Measurements from ENCODE around the gene PNMA6E. TPM values are rescaled to one million over a fixed set of nuclear protein-coding genes. Genes with fewer than 3 reads are reported as not detected.

PNMA6E gene
- total RNA-seq, 1 donor from 2014 or later: not detected

DNA sequence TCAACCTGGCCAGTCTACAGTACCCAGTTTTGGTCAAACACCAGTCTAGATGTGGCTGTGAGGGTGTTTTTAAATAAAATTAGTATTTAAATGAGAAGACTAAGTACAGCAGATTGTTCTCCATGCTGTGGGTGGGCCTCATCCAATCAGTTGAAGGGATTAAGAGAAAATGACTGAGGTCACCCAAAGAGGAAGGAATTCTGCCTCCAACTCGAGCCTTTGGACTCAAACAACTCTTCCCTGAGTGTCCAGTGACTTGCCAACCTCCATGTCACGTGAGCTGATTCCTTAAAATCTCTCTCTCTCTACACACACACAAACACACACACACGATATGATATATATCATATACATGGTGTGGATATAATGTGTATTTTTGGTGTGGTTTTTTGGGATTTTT, 34.7 kb upstream of the PNMA6E start:
- no peaks in the 10 kb centered on the region for H3K9me3 Mint-ChIP-seq
- intact Hi-C loops (cut with micrococcal nuclease): no loop called here
- peaks cover 2% of the 10 kb centered on the region for H3K27me3 Mint-ChIP-seq
- POLR2A ChIA-PET: no interaction called here
- TF ChIP-seq, protein P1, sequence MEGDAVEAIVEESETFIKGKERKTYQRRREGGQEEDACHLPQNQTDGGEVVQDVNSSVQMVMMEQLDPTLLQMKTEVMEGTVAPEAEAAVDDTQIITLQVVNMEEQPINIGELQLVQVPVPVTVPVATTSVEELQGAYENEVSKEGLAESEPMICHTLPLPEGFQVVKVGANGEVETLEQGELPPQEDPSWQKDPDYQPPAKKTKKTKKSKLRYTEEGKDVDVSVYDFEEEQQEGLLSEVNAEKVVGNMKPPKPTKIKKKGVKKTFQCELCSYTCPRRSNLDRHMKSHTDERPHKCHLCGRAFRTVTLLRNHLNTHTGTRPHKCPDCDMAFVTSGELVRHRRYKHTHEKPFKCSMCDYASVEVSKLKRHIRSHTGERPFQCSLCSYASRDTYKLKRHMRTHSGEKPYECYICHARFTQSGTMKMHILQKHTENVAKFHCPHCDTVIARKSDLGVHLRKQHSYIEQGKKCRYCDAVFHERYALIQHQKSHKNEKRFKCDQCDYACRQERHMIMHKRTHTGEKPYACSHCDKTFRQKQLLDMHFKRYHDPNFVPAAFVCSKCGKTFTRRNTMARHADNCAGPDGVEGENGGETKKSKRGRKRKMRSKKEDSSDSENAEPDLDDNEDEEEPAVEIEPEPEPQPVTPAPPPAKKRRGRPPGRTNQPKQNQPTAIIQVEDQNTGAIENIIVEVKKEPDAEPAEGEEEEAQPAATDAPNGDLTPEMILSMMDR (IDR thresholded peaks at IDR 0.05): no peak
- ATAC-seq (ENCODE audit: low read depth) (no peak), DNase-seq (no peak)
- H3K36me3 Mint-ChIP-seq (ENCODE audit: low read depth): no peaks in the 10 kb centered on the region
- CTCF ChIA-PET: no interaction called here
- no peak overlapping the region for H3K4me3 Mint-ChIP-seq
- no peaks in the 10 kb centered on the region for H3K4me1 Mint-ChIP-seq
- no peak overlapping the region for H3K27ac Mint-ChIP-seq

DNA sequence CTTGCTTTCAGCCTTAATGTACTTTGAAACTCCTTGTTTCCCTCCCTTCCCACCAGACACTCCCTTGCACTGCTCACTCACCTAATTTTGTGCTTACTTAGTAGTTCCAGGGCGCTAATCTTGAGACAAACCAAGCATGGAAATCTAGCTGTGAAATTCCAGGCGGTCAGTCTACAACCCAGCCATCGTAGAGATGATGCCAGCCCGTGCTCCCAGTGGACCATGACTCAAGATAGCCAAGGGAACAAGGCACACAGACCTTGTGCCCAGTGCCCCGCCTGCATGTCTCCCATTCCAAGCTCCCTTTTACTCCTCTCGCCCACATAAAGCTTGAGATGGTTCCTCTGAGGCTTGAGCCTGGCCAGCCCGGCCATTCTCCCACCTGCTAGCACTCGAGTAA, 33.7 kb upstream of the PNMA6E start:
- H3K27me3 Mint-ChIP-seq: peaks cover 2% of the 10 kb centered on the region
- ChIA-PET POLR2A (no interaction called here), CTCF (no interaction called here)
- H3K9me3 Mint-ChIP-seq: peaks cover 2% of the 10 kb centered on the region
- TF ChIP-seq, protein P1 (IDR thresholded peaks at IDR 0.05): no peak
- no peak overlapping the region for H3K4me3 Mint-ChIP-seq
- intact Hi-C loops (cut with micrococcal nuclease): no loop called here
- H3K27ac Mint-ChIP-seq: no peak overlapping the region
- DNase-seq (no peak), ATAC-seq (ENCODE audit: low read depth) (no peak)
- no peaks in the 10 kb centered on the region for H3K36me3 Mint-ChIP-seq (ENCODE audit: low read depth)
- H3K4me1 Mint-ChIP-seq: no peaks in the 10 kb centered on the region

DNA sequence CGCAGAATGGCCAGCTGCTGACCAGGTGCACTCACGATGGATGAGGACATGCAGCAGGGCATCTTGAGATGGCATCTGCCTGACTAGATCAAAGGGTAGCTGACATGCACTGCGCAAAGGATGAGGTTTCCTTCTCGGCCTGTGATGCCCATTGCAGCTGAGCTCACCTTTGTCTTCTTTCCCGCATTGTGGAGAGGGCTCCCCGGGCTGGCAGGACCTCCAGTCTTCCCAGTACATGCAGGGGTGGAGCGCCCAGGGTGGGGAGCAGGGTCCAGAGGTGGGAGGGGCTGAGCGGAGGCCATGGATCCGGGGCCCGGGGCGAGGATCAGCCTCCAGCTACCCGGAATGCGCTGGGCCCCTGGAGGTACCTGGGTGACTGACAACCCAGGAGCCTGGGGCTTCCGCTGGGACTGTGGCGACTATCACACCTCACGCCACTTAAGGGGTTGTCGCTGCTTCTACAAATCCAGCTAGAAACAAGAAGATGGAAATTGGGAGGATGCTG, 32.7 kb upstream of the PNMA6E start:
- intact Hi-C loops (cut with micrococcal nuclease): no loop called here

DNA sequence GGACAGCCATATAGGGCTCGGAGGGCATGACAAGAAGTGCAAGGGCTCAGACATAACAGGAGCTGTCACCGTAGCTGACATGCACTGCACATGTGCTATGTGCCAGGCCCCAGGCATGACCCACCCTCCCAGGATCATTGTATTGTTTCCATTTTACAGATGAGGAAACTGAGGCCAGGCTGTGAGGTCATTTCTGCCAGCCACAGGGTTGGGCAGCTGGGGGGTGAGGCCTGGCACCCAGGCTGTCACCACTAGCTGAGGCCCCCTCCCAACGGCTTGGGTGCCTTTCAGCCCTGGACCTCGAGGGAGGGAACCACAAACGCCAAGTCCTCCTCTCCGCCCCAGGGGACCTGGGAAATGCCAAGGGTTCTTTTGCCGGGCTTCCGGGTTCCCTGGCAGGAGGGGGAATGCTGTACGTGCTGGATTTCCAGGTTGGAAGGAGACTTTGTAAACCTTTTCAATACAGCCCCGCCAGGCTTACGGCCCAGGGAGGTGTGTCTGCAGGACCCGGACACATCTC, 32.1 kb upstream of the PNMA6E start:
- Mint-ChIP-seq H3K27me3 (no peaks in the 10 kb centered on the region), H3K4me1 (no peaks in the 10 kb centered on the region), H3K9me3 (peaks cover 2% of the 10 kb centered on the region), H3K27ac (no peak overlapping the region), H3K4me3 (no peak overlapping the region), H3K36me3 (ENCODE audit: low read depth) (no peaks in the 10 kb centered on the region)
- TF ChIP-seq, protein P1 (IDR thresholded peaks at IDR 0.05): no peak
- ChIA-PET POLR2A (no interaction called here), CTCF (no interaction called here)
- DNase-seq: no peak
- ATAC-seq (ENCODE audit: low read depth): no peak
- intact Hi-C loops (cut with micrococcal nuclease): no loop called here

More for the DNA sequence above, 32.7 kb upstream of the PNMA6E start:
- no peaks in the 10 kb centered on the region for H3K4me1 Mint-ChIP-seq
- TF ChIP-seq, protein P1 (IDR thresholded peaks at IDR 0.05): no peak
- no peak for ATAC-seq (ENCODE audit: low read depth)
- no peak for DNase-seq
- CTCF ChIA-PET: no interaction called here
- H3K9me3 Mint-ChIP-seq: peaks cover 2% of the 10 kb centered on the region
- H3K4me3 Mint-ChIP-seq: no peak overlapping the region
- H3K27ac Mint-ChIP-seq: no peak overlapping the region
- no peaks in the 10 kb centered on the region for H3K36me3 Mint-ChIP-seq (ENCODE audit: low read depth)
- POLR2A ChIA-PET: no interaction called here
- H3K27me3 Mint-ChIP-seq: peaks cover 2% of the 10 kb centered on the region

DNA sequence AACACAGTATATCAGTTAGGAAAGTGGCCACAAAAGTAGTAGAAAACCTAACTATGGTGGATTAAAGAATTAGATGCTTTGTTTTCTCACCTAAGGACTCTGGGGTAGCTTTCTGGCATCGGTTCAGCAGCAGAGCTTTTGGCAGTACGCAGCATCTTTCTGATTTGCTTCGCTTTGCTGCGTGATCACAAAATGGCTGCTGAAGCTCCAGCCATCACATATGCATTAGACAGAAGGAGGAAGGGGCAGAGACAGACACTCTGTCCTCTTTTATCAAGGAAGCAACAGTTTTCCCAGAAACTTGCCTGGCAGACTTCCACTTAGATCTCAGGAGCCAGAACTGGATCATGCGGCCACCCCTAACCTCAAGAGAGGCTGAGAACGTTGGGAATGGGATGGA, 29.6 kb upstream of the PNMA6E start:
- H3K4me1 Mint-ChIP-seq: no peaks in the 10 kb centered on the region
- DNase-seq (no peak), ATAC-seq (ENCODE audit: low read depth) (no peak)
- no peaks in the 10 kb centered on the region for H3K36me3 Mint-ChIP-seq (ENCODE audit: low read depth)
- CTCF ChIA-PET: no interaction called here
- no peak overlapping the region for H3K27ac Mint-ChIP-seq
- H3K4me3 Mint-ChIP-seq: no peak overlapping the region
- H3K9me3 Mint-ChIP-seq: peaks cover 6% of the 10 kb centered on the region
- POLR2A ChIA-PET: no interaction called here
- intact Hi-C loops (cut with micrococcal nuclease): no loop called here
- H3K27me3 Mint-ChIP-seq: no peaks in the 10 kb centered on the region
- TF ChIP-seq, protein P1 (IDR thresholded peaks at IDR 0.05): no peak

Measured in activated B cell treated with CpG ODN at 0.5 μM for 24 hours (primary cell).